ENCODE measurements around the gene PRR35.

DNA sequence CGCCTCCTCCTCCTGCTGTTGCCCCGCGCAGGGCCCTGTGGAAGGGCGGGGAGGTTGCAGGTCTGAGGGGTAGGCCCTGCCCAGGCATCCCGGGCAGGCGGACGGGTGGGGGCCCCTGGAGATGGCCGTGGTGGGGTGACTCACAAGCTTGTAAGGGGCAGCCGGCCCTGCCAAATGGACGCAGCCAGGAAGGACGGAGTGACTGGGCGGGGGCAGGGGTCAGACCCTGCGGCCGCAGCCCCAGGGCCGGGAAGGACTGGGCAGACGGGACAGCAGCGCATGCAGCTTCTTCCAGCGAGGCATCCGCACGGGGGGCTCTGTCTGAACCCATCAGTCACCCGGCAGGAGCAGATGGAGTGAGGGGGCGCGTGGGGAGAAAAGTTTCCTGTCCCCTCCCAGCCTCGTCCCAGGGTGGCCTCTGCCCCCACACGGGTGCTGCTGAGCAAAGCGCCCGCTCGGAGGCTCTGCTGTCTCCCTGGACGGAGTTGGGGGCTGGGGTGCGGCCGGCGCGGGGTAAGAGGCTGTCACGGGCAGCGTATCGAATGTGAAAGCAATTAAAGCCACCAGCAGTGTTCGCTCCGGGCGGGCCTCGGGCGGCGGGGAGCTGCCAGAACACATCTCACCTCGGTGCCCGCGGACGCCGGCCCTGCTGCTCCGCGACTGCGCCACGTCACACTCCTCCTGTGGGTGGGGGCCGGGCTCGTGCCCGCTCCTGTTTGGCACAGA lies 5.4 kb upstream of the PRR35 start:
- TF ChIP-seq, protein P1, sequence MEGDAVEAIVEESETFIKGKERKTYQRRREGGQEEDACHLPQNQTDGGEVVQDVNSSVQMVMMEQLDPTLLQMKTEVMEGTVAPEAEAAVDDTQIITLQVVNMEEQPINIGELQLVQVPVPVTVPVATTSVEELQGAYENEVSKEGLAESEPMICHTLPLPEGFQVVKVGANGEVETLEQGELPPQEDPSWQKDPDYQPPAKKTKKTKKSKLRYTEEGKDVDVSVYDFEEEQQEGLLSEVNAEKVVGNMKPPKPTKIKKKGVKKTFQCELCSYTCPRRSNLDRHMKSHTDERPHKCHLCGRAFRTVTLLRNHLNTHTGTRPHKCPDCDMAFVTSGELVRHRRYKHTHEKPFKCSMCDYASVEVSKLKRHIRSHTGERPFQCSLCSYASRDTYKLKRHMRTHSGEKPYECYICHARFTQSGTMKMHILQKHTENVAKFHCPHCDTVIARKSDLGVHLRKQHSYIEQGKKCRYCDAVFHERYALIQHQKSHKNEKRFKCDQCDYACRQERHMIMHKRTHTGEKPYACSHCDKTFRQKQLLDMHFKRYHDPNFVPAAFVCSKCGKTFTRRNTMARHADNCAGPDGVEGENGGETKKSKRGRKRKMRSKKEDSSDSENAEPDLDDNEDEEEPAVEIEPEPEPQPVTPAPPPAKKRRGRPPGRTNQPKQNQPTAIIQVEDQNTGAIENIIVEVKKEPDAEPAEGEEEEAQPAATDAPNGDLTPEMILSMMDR (IDR thresholded peaks at IDR 0.05; ENCODE audit: extremely low read depth in 1 of 2, insufficient read depth in 1 of 2, low read depth in 1 of 2, low read length in 2 of 2), result no peak
- TF ChIP-seq POLR2A (IDR thresholded peaks at IDR 0.05; ENCODE audit: low read depth, low read length) (no peak), EZH2 (IDR thresholded peaks at IDR 0.05; ENCODE audit: borderline replicate concordance, low read depth, low read length, severe bottlenecking) (no peak), JUN (IDR thresholded peaks at IDR 0.05; ENCODE audit: borderline replicate concordance, insufficient read depth, insufficient read length, low read depth) (no peak), MYC (IDR thresholded peaks at IDR 0.05; ENCODE audit: low read depth, low read length) (no peak), POLR2AphosphoS5 (IDR thresholded peaks at IDR 0.05; ENCODE audit: insufficient read depth, low read depth, low read length) (peak; percentile 33)
- TF ChIP-seq, protein P2, sequence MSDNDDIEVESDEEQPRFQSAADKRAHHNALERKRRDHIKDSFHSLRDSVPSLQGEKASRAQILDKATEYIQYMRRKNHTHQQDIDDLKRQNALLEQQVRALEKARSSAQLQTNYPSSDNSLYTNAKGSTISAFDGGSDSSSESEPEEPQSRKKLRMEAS (IDR thresholded peaks at IDR 0.05; ENCODE audit: insufficient read depth, insufficient read length), result no peak

Measured in endothelial cell of umbilical vein (primary cell).